Retinal pigment epithelial cell (primary cell): ENCODE data around the gene TMC6.
A peak's percentile ranks its signal among the peaks of the same experiment; 100 is the strongest.

ENCODE experiments used
- DNase-seq: peaks from one replicate; pipeline ENCODE4 v3.0.0-alpha.2; 2010; ENCODE audit warnings: low read depth
- H3K4me3 ChIP-seq: 2 replicates; pipeline ENCODE4 v1.5.1; 2011; ENCODE audit warnings: mild to moderate bottlenecking, low read length, control low read depth, moderate library complexity
- CTCF ChIP-seq: conservative IDR thresholded peaks from 2 replicates; pipeline ENCODE4 v1.5.1; 2011; ENCODE audit warnings: low read depth, low read length, control low read depth, inconsistent platforms

TMC6 gene

GRCh38 chr17:78137392-78138203, 9.0 kb upstream of the TMC6 start:
- no peak for DNase-seq
- H3K4me3 ChIP-seq: no peak overlapping the region
- peak; percentile 49 for TF ChIP-seq CTCF

- H3K4me3 ChIP-seq: no peak overlapping the region
- TF ChIP-seq CTCF: no peak
- no peak for DNase-seq
These were observed 7.4 kb upstream of the TMC6 start for GRCh38 chr17:78135858-78136500.

- no peak for DNase-seq
- no peak for TF ChIP-seq CTCF
- no peak overlapping the region for H3K4me3 ChIP-seq
These were observed 6.4 kb upstream of the TMC6 start for GRCh38 chr17:78134899-78135385.

- no peak for DNase-seq
- peak; percentile 69 for TF ChIP-seq CTCF
- no peak overlapping the region for H3K4me3 ChIP-seq
These were observed 5.7 kb upstream of the TMC6 start for GRCh38 chr17:78133971-78134898.

GRCh38 chr17:78133179-78133951, 4.8 kb upstream of the TMC6 start:
- no peak overlapping the region for H3K4me3 ChIP-seq
- no peak for DNase-seq
- TF ChIP-seq CTCF: no peak

GRCh38 chr17:78132767-78133178, 4.2 kb upstream of the TMC6 start:
- no peak for TF ChIP-seq CTCF
- DNase-seq: no peak
- no peak overlapping the region for H3K4me3 ChIP-seq
